A204.1 (cell line): ENCODE measurements around the gene FAM174C.
"Not testable (repeated sequence)": the region's sequence is repeated elsewhere in the genome, so short reads cannot be mapped to it uniquely, and the experiment has no call there.

Source experiments
- FAIRE-seq: peaks from 2 replicates; lab custom pipeline; 2012; peaks lifted over from hg19 to GRCh38; lab: Jason Lieb, UNC

The FAM174C gene

GRCh38 chr19:1237754-1238368 is 37.5 kb upstream of the FAM174C start, which contains the start of gene CBARP:
Gene CBARP, minus strand, starts transcription at chr19:1238005. Its CDS starts 1,905 bp downstream, at chr19:1236100.
- no peak for FAIRE-seq

- FAIRE-seq, result no peak
Observed at GRCh38 chr19:1238369-1239303, 36.7 kb upstream of the FAM174C start.

GRCh38 chr19:1239420-1239795 is 35.9 kb upstream of the FAM174C start:
- FAIRE-seq, result no peak

- FAIRE-seq, result no peak
Observed at GRCh38 chr19:1239796-1240737, 35.3 kb upstream of the FAM174C start.

GRCh38 chr19:1240925-1241324 is 34.4 kb upstream of the FAM174C start:
- no peak for FAIRE-seq

GRCh38 chr19:1241417-1242095 is 33.8 kb upstream of the FAM174C start, which contains the start of gene ATP5F1D:
Gene ATP5F1D, plus strand, starts transcription at chr19:1241751. Its CDS starts 100 bp downstream, at chr19:1241851.
- peak; percentile 58 for FAIRE-seq

- no peak for FAIRE-seq
Observed at GRCh38 chr19:1243768-1244692, 31.3 kb upstream of the FAM174C start.

GRCh38 chr19:1244693-1245451 is 30.5 kb upstream of the FAM174C start:
- no peak for FAIRE-seq

- FAIRE-seq, result no peak
Observed at GRCh38 chr19:1245494-1246264, 29.7 kb upstream of the FAM174C start.

- FAIRE-seq, result not testable (repeated sequence)
Observed at GRCh38 chr19:1246265-1247087, 28.9 kb upstream of the FAM174C start.

GRCh38 chr19:1247748-1248138 is 27.6 kb upstream of the FAM174C start:
- no peak for FAIRE-seq

GRCh38 chr19:1248139-1248785 is 27.1 kb upstream of the FAM174C start, which contains the start of gene MIDN:
Gene MIDN, plus strand, starts transcription at chr19:1248583. Its CDS starts 1,714 bp downstream, at chr19:1250297.
- FAIRE-seq, result no peak

GRCh38 chr19:1248786-1249297 is 26.5 kb upstream of the FAM174C start:
- no peak for FAIRE-seq

- no peak for FAIRE-seq
Observed at GRCh38 chr19:1249298-1249989, 25.9 kb upstream of the FAM174C start.

- FAIRE-seq, result no peak
Observed at GRCh38 chr19:1249990-1250436, 25.3 kb upstream of the FAM174C start.
